Psoas muscle (tissue), 8 donors: ENCODE measurements around the gene EML4. TPM values are rescaled to one million over a fixed set of nuclear protein-coding genes. Genes with fewer than 3 reads are reported as not detected.

Experiments
- ATAC-seq, 4 donors: fragments of 200-7000 bp; cut with Tn5 transposase; one replicate each; pipeline ENCODE4 v1.9.1; 2020; ENCODE audit warnings: moderate library complexity in 3 of 4, mild to moderate bottlenecking in 2 of 4
- DNase-seq, 2 donors: peaks; one replicate each; pipeline ENCODE4 v3.0.0-alpha.2; 2020
- H3K27ac ChIP-seq: fragments of 200-600 bp; one replicate; pipeline ENCODE4 v1.8.0; 2022
- H3K27me3 ChIP-seq, 3 donors: fragments of 200-600 bp in 1 of 3; one replicate each; pipeline versions ENCODE4 v1.6.1 to v1.8.0; 2013 to 2022; ENCODE audit warnings: low read length in 2 of 3, mild to moderate bottlenecking in 2 of 3, moderate library complexity in 1 of 3; ENCODE audit not compliant: insufficient read depth in 3 of 3
- H3K36me3 ChIP-seq, 2 donors: fragments of 200-600 bp in 1 of 2; one replicate each; pipeline versions ENCODE4 v1.6.1 to v1.8.0; 2013 to 2022; ENCODE audit warnings: low read depth in 1 of 2, mild to moderate bottlenecking in 1 of 2, moderate library complexity in 1 of 2; ENCODE audit not compliant: insufficient read depth in 1 of 2
- H3K4me1 ChIP-seq: fragments of 200-600 bp; one replicate; pipeline ENCODE4 v1.8.0; 2022
- H3K4me3 ChIP-seq: fragments of 200-600 bp; one replicate; pipeline ENCODE4 v1.8.0; 2022; ENCODE audit warnings: mild to moderate bottlenecking
- H3K9me3 ChIP-seq: fragments of 200-600 bp; one replicate; pipeline ENCODE4 v1.8.0; 2022
- WGBS, 3 donors: extraction: QIAGEN DNeasy Blood & Tissue Kit; methylation state at CpG; one replicate each; pipeline versions ENCODE4 v1.1.6 to v1.1.7; 2013; 5-methylcytosine and 5-hydroxymethylcytosine counted together
- intact Hi-C, 2 donors: fragments of 100-400 bp; cut with DNase I; formaldehyde crosslinking; loops; one replicate each; pipeline versions ENCODE4 v1.11.0 to v1.14.2; 2022
- polyA plus RNA-seq, 3 donors: library from polyadenylated mRNA; stranded (reverse); fragments of 200-250 nt; gene quantifications; one replicate each; pipeline ENCODE4 v1.2.3, GENCODE V29; 2013
- total RNA-seq, 4 donors: library from RNA; stranded (reverse); fragmentation: NEBNext Ultra II Directional in 2 of 4; extraction: Animal tissue kit (Norgen Biotek cat#: 25700) in 2 of 4; gene quantifications; one replicate each; pipeline versions ENCODE4 v1.2.1 to v1.2.4, GENCODE V29; 2021 to 2023
- TF ChIP-seq, protein P1 (sequence below): fragments of 200-600 bp; IDR thresholded peaks from one replicate; pipeline ENCODE4 v1.8.0; 2022; ENCODE audit warnings: antibody characterized with exemption
- donor health status: healthy with polysubstance abuse.
- donor health status: DM: no; HTN: no; CAD: no; lungs with moderate emphysema.
- donor health status: Bipolar disorder and iron deficiency.
- donor health status: healthy.
- donor health status: DM: yes; HTN: yes; CAD: no.
- donor health status: DM: no; HTN: no; CAD: no.
- donor health status: DM: no; HTN: no; CAD: no.
- donor health status: DM: yes; HTN: yes; CAD: no.

EML4 gene
- total and polyA plus RNA-seq, 7 donors, result 2.7 to 8.9 (median 5.0) TPM

DNA sequence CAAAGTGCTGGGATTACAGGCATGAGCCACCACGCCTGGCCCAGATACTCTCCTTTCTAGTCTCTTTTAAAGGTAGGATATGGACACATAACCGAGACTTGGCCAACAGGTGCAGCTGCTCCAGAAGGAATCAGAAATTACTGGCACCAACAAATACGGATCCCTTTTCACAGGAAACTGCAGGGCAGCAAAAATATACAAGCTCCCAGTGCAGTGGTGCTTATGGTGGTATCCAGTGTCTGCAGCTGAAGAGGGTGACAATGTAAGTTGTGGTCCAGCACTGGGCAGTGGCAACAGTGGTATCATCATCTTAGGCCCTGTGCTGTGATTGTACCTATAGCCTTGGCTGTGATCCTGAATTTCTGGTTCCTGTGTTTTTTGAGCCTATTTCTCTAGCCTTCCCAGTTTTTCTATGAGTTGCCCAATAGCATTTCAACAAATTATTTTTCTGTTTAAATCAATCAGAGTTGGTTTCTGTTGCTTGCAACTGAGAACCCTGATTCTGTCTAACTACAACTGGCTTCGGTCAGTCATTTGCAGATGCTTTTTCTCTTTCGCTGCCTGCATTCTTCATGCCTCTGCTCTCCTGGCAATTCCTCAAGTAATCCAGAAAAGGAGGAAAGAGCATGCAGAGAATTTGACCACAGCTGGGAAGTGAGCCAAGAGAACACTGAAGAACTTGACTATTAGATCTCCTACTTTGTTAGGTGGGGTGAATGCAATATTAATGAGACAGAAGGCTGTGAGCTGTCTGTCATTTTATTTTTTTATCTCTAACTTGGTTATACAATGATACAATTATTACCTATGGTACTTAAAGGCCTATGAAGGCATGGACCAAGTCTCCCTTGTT, 30.8 kb upstream of the EML4 start:
- intact Hi-C loops, result no loop called here
- no peak overlapping the region for H3K4me3 ChIP-seq
- WGBS, 3 donors, result 45 to 52% (median 47%) methylated on average over 5 of the region's 5 CpGs
- DNase-seq (no peak), ATAC-seq (peak in 1 of 4 donors; percentile 30)
- no peaks in the 10 kb centered on the region for H3K36me3 ChIP-seq
- H3K27me3 ChIP-seq, result no peaks in the 10 kb centered on the region
- no peaks in the 10 kb centered on the region for H3K9me3 ChIP-seq
- no peak overlapping the region for H3K27ac ChIP-seq
- TF ChIP-seq, protein P1, sequence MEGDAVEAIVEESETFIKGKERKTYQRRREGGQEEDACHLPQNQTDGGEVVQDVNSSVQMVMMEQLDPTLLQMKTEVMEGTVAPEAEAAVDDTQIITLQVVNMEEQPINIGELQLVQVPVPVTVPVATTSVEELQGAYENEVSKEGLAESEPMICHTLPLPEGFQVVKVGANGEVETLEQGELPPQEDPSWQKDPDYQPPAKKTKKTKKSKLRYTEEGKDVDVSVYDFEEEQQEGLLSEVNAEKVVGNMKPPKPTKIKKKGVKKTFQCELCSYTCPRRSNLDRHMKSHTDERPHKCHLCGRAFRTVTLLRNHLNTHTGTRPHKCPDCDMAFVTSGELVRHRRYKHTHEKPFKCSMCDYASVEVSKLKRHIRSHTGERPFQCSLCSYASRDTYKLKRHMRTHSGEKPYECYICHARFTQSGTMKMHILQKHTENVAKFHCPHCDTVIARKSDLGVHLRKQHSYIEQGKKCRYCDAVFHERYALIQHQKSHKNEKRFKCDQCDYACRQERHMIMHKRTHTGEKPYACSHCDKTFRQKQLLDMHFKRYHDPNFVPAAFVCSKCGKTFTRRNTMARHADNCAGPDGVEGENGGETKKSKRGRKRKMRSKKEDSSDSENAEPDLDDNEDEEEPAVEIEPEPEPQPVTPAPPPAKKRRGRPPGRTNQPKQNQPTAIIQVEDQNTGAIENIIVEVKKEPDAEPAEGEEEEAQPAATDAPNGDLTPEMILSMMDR, result no peak
- H3K4me1 ChIP-seq, result peaks cover 27% of the 10 kb centered on the region

DNA sequence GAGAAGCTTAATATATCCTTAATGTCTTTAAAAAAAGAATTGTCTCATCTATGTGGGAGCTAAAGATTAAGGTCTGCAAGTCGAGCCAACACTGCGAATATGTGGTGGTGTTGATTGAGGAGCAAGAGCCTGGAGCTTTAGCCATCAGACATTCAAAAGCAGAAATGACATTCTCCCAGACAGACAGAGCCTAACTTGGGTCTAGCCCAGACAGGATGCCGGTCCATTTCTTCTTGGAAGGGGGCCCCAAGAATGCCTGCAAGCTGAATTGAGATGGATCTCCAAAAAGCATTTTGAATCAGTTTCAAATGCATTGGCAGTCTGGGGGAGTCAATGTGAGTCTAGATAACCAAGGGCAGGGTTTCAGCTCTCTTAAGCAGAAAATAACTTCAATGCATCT, 30.1 kb upstream of the EML4 start:
- Histone ChIP-seq H3K4me1 (peaks cover 24% of the 10 kb centered on the region), H3K9me3 (no peaks in the 10 kb centered on the region), H3K27ac (no peak overlapping the region), H3K4me3 (no peak overlapping the region), H3K36me3 (no peaks in the 10 kb centered on the region), H3K27me3 (no peaks in the 10 kb centered on the region)
- ATAC-seq (no peak), DNase-seq (no peak)
- intact Hi-C loops, result no loop called here
- TF ChIP-seq, protein P1, result no peak
- 45 to 51% (median 45%) methylated on average over 3 of the region's 3 CpGs for WGBS, 3 donors

DNA sequence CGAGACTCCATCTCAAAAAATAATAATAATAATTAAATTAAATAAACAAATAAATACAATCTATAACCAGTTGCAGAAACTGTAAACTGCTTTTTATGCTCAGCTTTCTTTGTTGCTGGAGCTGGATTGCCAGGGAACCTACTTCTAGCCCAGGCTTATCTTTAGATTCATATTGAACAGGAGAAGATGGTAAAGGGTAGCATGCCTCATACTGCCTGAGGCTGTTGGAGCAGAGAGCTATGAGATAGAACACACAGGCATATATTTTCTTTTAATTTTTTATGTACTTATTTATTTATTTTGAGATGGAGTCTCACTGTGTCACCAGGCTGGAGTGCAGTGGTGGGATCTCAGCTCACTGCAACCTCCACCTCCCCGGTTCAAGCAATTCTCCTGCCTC, 28.7 kb upstream of the EML4 start:
- Histone ChIP-seq H3K4me3 (no peak overlapping the region), H3K27me3 (no peaks in the 10 kb centered on the region), H3K4me1 (peaks cover 24% of the 10 kb centered on the region), H3K27ac (no peak overlapping the region), H3K9me3 (no peaks in the 10 kb centered on the region), H3K36me3 (no peaks in the 10 kb centered on the region)
- WGBS, 3 donors, result 93 to 100% (median 95%) methylated on average over 2 of the region's 2 CpGs
- DNase-seq (no peak), ATAC-seq (no peak)
- intact Hi-C loops, result no loop called here
- TF ChIP-seq, protein P1, result no peak

DNA sequence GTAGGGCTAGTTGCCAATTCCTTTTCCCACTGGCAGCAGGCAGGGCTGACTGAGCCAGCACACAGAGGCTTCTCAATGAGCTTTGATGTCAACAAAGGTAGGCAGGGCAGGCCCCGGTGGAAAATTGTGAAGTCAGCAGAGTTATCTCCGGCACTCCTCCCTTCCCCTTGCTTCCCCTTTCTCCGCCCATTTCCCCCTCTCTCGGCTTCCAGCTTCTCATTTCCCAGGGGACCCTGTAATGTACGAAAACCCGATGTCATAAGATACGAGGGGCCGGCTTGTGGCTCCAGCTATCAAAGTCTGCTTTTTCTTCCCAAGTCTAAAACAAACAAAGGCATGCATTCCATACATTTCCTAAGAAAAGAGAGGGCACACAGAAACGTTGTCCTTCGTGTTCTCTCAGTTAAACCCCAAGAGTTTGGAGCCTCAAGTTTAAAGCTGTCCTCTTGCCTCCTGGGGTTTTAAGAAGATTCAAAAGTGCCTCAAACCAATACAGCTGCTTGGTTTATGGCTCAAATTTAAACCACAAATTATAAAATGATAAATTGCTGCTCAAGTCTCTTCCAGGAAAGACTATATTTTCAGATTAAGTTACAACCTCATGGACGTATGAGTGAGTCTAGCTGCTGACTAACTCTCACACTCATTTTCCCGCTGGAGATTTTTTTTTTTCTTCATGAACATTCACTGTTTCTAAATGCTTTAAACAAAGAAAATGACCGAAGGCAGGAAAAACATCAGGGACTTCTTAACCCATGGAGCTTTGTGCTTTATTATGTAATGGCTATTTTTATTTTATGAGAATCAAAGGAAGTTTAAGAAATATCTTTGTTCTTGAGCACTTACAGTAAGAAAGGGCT, 27.2 kb upstream of the EML4 start:
- DNase-seq, result no peak
- 2 to 11% (median 4%) methylated on average over 13 of the region's 13 CpGs for WGBS, 3 donors
- TF ChIP-seq, protein P1, result no peak
- no peaks in the 10 kb centered on the region for H3K36me3 ChIP-seq
- H3K4me3 ChIP-seq, result peak overlapping the region; percentile 44
- ATAC-seq, result peak in 3 of 4 donors; percentile 42 to 60 (median 60)
- peak overlapping the region; percentile 64 for H3K27ac ChIP-seq
- H3K4me1 ChIP-seq, result peaks cover 24% of the 10 kb centered on the region
- H3K27me3 ChIP-seq, result no peaks in the 10 kb centered on the region
- no peaks in the 10 kb centered on the region for H3K9me3 ChIP-seq
- intact Hi-C loops, result no loop called here
